Astrocyte (in vitro differentiated cells and primary cell): ENCODE data around the gene P2RX1. TPM values are rescaled to one million over a fixed set of nuclear protein-coding genes. Genes with fewer than 3 reads are reported as not detected.
A peak's percentile ranks its signal among the peaks of the same experiment; 100 is the strongest.

Experiments used
- DNase-seq: peaks from one replicate; pipeline ENCODE4 v3.0.0-alpha.2; 2010; ENCODE audit warnings: low read depth
- FAIRE-seq: peaks from 2 replicates; lab custom pipeline; 2011; peaks lifted over from hg19 to GRCh38; lab: Jason Lieb, UNC
- H2AFZ ChIP-seq: 2 replicates; pipeline ENCODE4 v1.6.0; 2012; ENCODE audit warnings: low read depth, low read length, inconsistent platforms
- H3K27ac ChIP-seq: 2 replicates; pipeline ENCODE4 v1.5.1; 2011; ENCODE audit warnings: low read depth, low read length, inconsistent platforms
- H3K27me3 ChIP-seq: 2 replicates; pipeline ENCODE4 v1.6.0; 2011; ENCODE audit warnings: low read length, inconsistent platforms; ENCODE audit not compliant: insufficient read depth
- H3K36me3 ChIP-seq: 2 replicates; pipeline ENCODE4 v1.5.1; 2011; ENCODE audit warnings: low read length, inconsistent platforms; ENCODE audit not compliant: insufficient read depth
- H3K4me1 ChIP-seq: 2 replicates; pipeline ENCODE4 v1.5.1; 2011; ENCODE audit warnings: low read length, inconsistent platforms; ENCODE audit not compliant: insufficient read depth
- H3K4me2 ChIP-seq: 2 replicates; pipeline ENCODE4 v1.6.0; 2012; ENCODE audit warnings: low read length, inconsistent platforms
- H3K4me3 ChIP-seq: 2 replicates; pipeline ENCODE4 v1.5.1; 2011; ENCODE audit warnings: low read depth, mild to moderate bottlenecking, low read length, inconsistent platforms; ENCODE audit not compliant: insufficient read depth
- H3K79me2 ChIP-seq: 2 replicates; pipeline ENCODE4 v1.6.0; 2012; ENCODE audit warnings: mild to moderate bottlenecking, low read length, inconsistent platforms; ENCODE audit not compliant: insufficient read depth
- H3K9ac ChIP-seq: 2 replicates; pipeline ENCODE4 v1.6.0; 2012; ENCODE audit warnings: mild to moderate bottlenecking, low read length, inconsistent platforms
- H3K9me3 ChIP-seq: 2 replicates; pipeline ENCODE4 v1.5.1; 2012; ENCODE audit warnings: low read depth, mild to moderate bottlenecking, low read length, inconsistent platforms; ENCODE audit not compliant: insufficient read depth
- H4K20me1 ChIP-seq: 2 replicates; pipeline ENCODE4 v1.6.0; 2012; ENCODE audit warnings: low read length, inconsistent platforms; ENCODE audit not compliant: insufficient read depth
- H3K27ac Mint-ChIP-seq: one replicate; pipeline ENCODE4 v1.8.0; 2021; ENCODE audit warnings: mild to moderate bottlenecking, mixed read lengths; ENCODE audit not compliant: unreplicated experiment
- H3K27me3 Mint-ChIP-seq: one replicate; pipeline ENCODE4 v1.8.0; 2021; ENCODE audit warnings: low read depth, mixed read lengths; ENCODE audit not compliant: unreplicated experiment
- H3K36me3 Mint-ChIP-seq: one replicate; pipeline ENCODE4 v1.8.0; 2021; ENCODE audit warnings: low read depth, mixed read lengths; ENCODE audit not compliant: unreplicated experiment
- H3K4me1 Mint-ChIP-seq: one replicate; pipeline ENCODE4 v1.8.0; 2021; ENCODE audit warnings: low read depth, mixed read lengths; ENCODE audit not compliant: unreplicated experiment
- H3K4me3 Mint-ChIP-seq: one replicate; pipeline ENCODE4 v1.8.0; 2021; ENCODE audit warnings: mild to moderate bottlenecking, moderate library complexity, mixed read lengths; ENCODE audit not compliant: unreplicated experiment
- H3K9me3 Mint-ChIP-seq: one replicate; pipeline ENCODE4 v1.8.0; 2021; ENCODE audit warnings: mild to moderate bottlenecking, mixed read lengths; ENCODE audit not compliant: unreplicated experiment
- CTCF ChIP-seq: IDR thresholded peaks from 2 replicates; pipeline ENCODE4 v1.5.1; 2011; ENCODE audit warnings: low read depth, mild to moderate bottlenecking, inconsistent platforms, low read length, moderate library complexity; ENCODE audit not compliant: insufficient read depth
- EZH2 ChIP-seq: IDR thresholded peaks from 2 replicates; pipeline ENCODE4 v1.6.1; 2012; ENCODE audit warnings: mild to moderate bottlenecking, low read length, inconsistent platforms; ENCODE audit not compliant: insufficient read depth
- total RNA-seq: library from RNA; stranded (reverse); gene quantifications from 2 replicates; pipeline ENCODE4 v1.2.1, GENCODE V29; 2021

The P2RX1 gene
- total RNA-seq, 1 donor from 2014 or later, result not detected

DNA sequence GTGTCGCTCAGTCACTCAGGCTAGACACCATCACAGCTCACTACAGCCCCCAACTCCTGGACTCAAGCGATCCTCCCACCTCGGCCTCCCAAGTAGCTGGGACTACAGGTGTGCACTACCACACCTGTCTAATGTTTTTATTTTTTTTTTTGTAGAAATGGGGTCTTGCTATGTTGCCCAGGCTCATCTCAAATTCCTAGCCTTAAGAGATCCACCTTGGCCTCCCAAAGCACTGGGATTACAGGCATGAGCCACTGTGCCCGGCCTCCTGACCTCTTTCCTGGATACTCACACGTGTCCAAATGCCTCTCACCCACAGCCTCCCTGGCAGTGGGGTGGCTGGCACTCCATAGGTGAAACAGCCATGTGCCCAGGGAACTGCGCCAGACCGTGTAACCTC is 40.9 kb downstream of the P2RX1 start:
- no peak overlapping the region for H3K27ac Mint-ChIP-seq
- Histone ChIP-seq H3K27ac (no peak overlapping the region), H2AFZ (no peak overlapping the region), H3K27me3 (no peaks in the 10 kb centered on the region), H3K4me2 (no peak overlapping the region), H3K9me3 (no peaks in the 10 kb centered on the region), H3K9ac (no peak overlapping the region), H3K4me3 (no peak overlapping the region), H3K36me3 (peaks cover 9% of the 10 kb centered on the region), H3K79me2 (no peaks in the 10 kb centered on the region), H4K20me1 (peaks cover 5% of the 10 kb centered on the region), H3K4me1 (peaks cover 7% of the 10 kb centered on the region)
- FAIRE-seq (no peak), DNase-seq (no peak)
- peaks cover 3% of the 10 kb centered on the region for H3K27me3 Mint-ChIP-seq
- peaks cover 14% of the 10 kb centered on the region for H3K4me1 Mint-ChIP-seq
- peaks cover 23% of the 10 kb centered on the region for H3K36me3 Mint-ChIP-seq
- H3K4me3 Mint-ChIP-seq, result no peak overlapping the region
- no peak for TF ChIP-seq CTCF
- TF ChIP-seq EZH2, result no peak
- no peaks in the 10 kb centered on the region for H3K9me3 Mint-ChIP-seq

DNA sequence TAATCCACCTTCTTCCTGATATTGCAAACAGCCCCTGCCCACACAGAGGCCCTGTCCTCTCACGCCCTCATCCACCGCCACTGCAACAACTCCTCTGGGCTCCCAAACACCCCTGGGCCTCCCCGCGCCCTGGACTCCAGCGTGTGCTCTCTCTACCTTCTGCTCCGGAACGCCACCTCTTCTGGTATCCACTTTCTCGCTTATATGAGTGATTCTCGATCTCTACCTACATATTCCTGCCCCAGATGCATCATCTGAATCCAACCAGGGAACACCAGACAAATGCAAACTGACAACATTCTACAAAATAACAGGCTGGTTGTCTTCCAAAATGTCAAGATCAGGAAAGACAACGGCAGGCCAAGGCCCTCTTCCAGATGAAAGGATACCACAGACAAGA is 42.4 kb downstream of the P2RX1 start:
- H3K4me3 ChIP-seq, result no peak overlapping the region
- DNase-seq (no peak), FAIRE-seq (no peak)
- H3K9me3 Mint-ChIP-seq, result no peaks in the 10 kb centered on the region
- peaks cover 5% of the 10 kb centered on the region for H4K20me1 ChIP-seq
- H3K4me2 ChIP-seq, result no peak overlapping the region
- H3K27me3 Mint-ChIP-seq, result peaks cover 3% of the 10 kb centered on the region
- H3K4me1 Mint-ChIP-seq, result peaks cover 4% of the 10 kb centered on the region
- peaks cover 9% of the 10 kb centered on the region for H3K36me3 ChIP-seq
- no peaks in the 10 kb centered on the region for H3K9me3 ChIP-seq
- H3K79me2 ChIP-seq, result no peaks in the 10 kb centered on the region
- H3K4me3 Mint-ChIP-seq, result no peak overlapping the region
- H3K27ac ChIP-seq, result no peak overlapping the region
- no peak overlapping the region for H2AFZ ChIP-seq
- no peaks in the 10 kb centered on the region for H3K27me3 ChIP-seq
- peak overlapping the region; percentile 87 for H3K27ac Mint-ChIP-seq
- TF ChIP-seq CTCF (no peak), EZH2 (no peak)
- H3K36me3 Mint-ChIP-seq, result peaks cover 27% of the 10 kb centered on the region
- H3K4me1 ChIP-seq, result no peaks in the 10 kb centered on the region
- H3K9ac ChIP-seq, result no peak overlapping the region

DNA sequence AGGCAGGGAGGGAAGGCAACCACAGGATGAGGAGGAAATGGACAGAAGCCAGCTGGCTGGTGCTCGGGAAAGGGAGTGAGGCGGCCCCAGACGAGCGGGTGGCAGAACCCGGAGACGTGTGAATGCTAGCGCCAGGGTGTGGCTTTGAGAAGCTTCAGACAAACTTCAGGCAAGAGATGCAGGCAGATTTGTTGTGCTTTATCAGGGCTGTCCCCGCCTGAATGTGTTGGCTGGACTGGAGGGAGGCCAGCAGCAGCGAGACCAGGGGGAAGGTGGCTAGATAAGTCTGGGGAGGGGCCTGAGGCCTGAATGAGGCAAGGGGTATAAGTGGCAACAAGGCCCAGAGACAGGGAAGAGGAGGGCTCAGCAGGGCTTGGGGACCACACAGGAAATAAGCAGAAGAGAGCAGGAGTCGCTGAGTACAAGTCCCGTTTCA is 45.4 kb downstream of the P2RX1 start:
- no peak overlapping the region for H3K27ac Mint-ChIP-seq
- H2AFZ ChIP-seq, result peak overlapping the region; percentile 21

More for the DNA sequence above, 45.4 kb downstream of the P2RX1 start:
- Mint-ChIP-seq H3K4me1 (peaks cover 5% of the 10 kb centered on the region), H3K36me3 (peaks cover 22% of the 10 kb centered on the region), H3K27me3 (peaks cover 5% of the 10 kb centered on the region), H3K4me3 (no peak overlapping the region), H3K9me3 (no peaks in the 10 kb centered on the region)
- no peak for FAIRE-seq
- TF ChIP-seq CTCF, result no peak
- TF ChIP-seq EZH2, result no peak
- Histone ChIP-seq H3K79me2 (no peaks in the 10 kb centered on the region), H3K4me3 (no peak overlapping the region), H4K20me1 (no peaks in the 10 kb centered on the region), H3K9ac (peak overlapping the region; percentile 2), H3K4me1 (no peaks in the 10 kb centered on the region), H3K4me2 (peak overlapping the region; percentile 48), H3K27me3 (no peaks in the 10 kb centered on the region), H3K27ac (no peak overlapping the region), H3K9me3 (no peaks in the 10 kb centered on the region), H3K36me3 (peaks cover 6% of the 10 kb centered on the region)
- DNase-seq, result peak; percentile 25
